Measurements from ENCODE around the gene FGF2.
A peak's percentile ranks its signal among the peaks of the same experiment; 100 is the strongest.

DNA sequence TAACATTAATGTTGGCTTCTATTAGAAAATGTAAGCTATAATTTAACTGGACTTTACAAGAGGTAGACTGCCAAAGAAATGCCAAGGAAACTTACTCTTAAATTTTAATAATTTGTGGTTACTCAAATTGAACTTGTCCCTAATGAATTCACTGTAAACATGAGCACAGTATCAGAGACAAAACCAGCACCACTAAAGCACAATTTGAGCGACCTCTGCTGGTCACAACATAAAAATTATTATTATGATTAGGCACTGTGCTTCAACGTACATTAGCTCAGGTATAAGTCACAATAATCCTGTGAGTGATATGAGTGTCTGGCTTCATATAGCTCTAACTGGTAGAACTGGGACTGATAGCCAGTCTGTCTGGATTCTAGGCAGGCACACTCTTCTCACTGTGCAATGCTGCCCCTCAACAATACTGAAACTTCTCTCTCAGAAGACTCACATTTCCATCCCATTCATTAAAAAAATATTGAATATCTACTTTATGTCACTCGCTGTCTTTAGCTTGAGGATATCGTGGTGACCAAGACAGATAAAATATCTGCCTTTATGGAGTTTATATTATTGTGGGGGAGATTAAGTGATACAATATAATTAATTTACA lies 87.8 kb downstream of the FGF2 start:
- TF ChIP-seq, protein P1, sequence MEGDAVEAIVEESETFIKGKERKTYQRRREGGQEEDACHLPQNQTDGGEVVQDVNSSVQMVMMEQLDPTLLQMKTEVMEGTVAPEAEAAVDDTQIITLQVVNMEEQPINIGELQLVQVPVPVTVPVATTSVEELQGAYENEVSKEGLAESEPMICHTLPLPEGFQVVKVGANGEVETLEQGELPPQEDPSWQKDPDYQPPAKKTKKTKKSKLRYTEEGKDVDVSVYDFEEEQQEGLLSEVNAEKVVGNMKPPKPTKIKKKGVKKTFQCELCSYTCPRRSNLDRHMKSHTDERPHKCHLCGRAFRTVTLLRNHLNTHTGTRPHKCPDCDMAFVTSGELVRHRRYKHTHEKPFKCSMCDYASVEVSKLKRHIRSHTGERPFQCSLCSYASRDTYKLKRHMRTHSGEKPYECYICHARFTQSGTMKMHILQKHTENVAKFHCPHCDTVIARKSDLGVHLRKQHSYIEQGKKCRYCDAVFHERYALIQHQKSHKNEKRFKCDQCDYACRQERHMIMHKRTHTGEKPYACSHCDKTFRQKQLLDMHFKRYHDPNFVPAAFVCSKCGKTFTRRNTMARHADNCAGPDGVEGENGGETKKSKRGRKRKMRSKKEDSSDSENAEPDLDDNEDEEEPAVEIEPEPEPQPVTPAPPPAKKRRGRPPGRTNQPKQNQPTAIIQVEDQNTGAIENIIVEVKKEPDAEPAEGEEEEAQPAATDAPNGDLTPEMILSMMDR (IDR thresholded peaks at IDR 0.05): peak; percentile 59
- TF ChIP-seq EZH2 (IDR thresholded peaks at IDR 0.05; ENCODE audit: borderline replicate concordance, insufficient read depth, low read depth, low read length, poor library complexity, severe bottlenecking): no peak
